HL-60/S4 treated with phorbol 12-myristate 13-acetate at 8.2 ng/mL for 4 days and 3 days (cell line): Measurements from ENCODE around the gene RPL5.

Experiments used
- in situ Hi-C: fragments of 300-500 bp; cut with MboI; formaldehyde crosslinking; loops from 2 replicates; pipeline ENCODE4 v1.15.0; 2022; ENCODE audit warnings: low sequenced_read_pairs

The RPL5 gene

GRCh38 chr1:92817986-92818764 is 13.7 kb upstream of the RPL5 start:
- in situ Hi-C loops: no loop called here

GRCh38 chr1:92820024-92820423 is 11.8 kb upstream of the RPL5 start:
- in situ Hi-C loops: no loop called here

- in situ Hi-C loops: no loop called here
Observed at GRCh38 chr1:92820551-92820950, 11.3 kb upstream of the RPL5 start.

GRCh38 chr1:92822879-92823278 is 9.0 kb upstream of the RPL5 start:
- in situ Hi-C loops: no loop called here

- in situ Hi-C loops: no loop called here
Observed at GRCh38 chr1:92826792-92827191, 5.0 kb upstream of the RPL5 start.

- in situ Hi-C loops: no loop called here
Observed at GRCh38 chr1:92831368-92831761, 475 bp upstream of the RPL5 start.

GRCh38 chr1:92832537-92833114 is 786 bp downstream of the RPL5 start:
- in situ Hi-C loops: no loop called here

GRCh38 chr1:92833840-92834239 is 2.0 kb downstream of the RPL5 start:
- in situ Hi-C loops: no loop called here

- in situ Hi-C loops: no loop called here
Observed at GRCh38 chr1:92834617-92835016, 2.8 kb downstream of the RPL5 start.

GRCh38 chr1:92837062-92837461 is 5.2 kb downstream of the RPL5 start:
- in situ Hi-C loops: no loop called here

- in situ Hi-C loops: no loop called here
Observed at GRCh38 chr1:92838519-92838918, 6.7 kb downstream of the RPL5 start.

- in situ Hi-C loops: no loop called here
Observed at GRCh38 chr1:92839442-92839841, 7.6 kb downstream of the RPL5 start.

GRCh38 chr1:92840600-92840999 is 8.8 kb downstream of the RPL5 start:
- in situ Hi-C loops: no loop called here

- in situ Hi-C loops: no loop called here
Observed at GRCh38 chr1:92842082-92843045, 10.5 kb downstream of the RPL5 start.

- in situ Hi-C loops: no loop called here
Observed at GRCh38 chr1:92843046-92843423, 11.2 kb downstream of the RPL5 start.

GRCh38 chr1:92843429-92844352 is 11.9 kb downstream of the RPL5 start:
- in situ Hi-C loops: no loop called here

GRCh38 chr1:92844439-92844838 is 12.6 kb downstream of the RPL5 start:
- in situ Hi-C loops: no loop called here

- in situ Hi-C loops: no loop called here
Observed at GRCh38 chr1:92845908-92846307, 14.1 kb downstream of the RPL5 start.

GRCh38 chr1:92848201-92848600 is 16.4 kb downstream of the RPL5 start:
- in situ Hi-C loops: no loop called here

GRCh38 chr1:92850019-92850418 is 18.2 kb downstream of the RPL5 start:
- in situ Hi-C loops: loop anchor here (10.0 kb wide), 1 partner anchor 145 kb away; no protein-coding TSS in a partner anchor
